Activated T-helper 2 cell treated with anti-CD3 and anti-CD28 coated beads, Interferon-gamma antibody, Interleukin-2, Interleukin-4, amounts not matched to agents 10 μg/mL and 5 μg/mL and 100 μg/mL, durations not matched to agents 14 hours and 24 hours and 36 hours (primary cell): ENCODE data around the gene RHNO1. TPM values are rescaled to one million over a fixed set of nuclear protein-coding genes. Genes with fewer than 3 reads are reported as not detected.

Experiments
- DNase-seq: peaks from one replicate; pipeline ENCODE4 v3.0.0; 2021; ENCODE audit warnings: low spot score
- H3K27ac Mint-ChIP-seq: one replicate; pipeline ENCODE4 v1.8.0; 2021; ENCODE audit warnings: mixed read lengths
- H3K27me3 Mint-ChIP-seq: one replicate; pipeline ENCODE4 v1.8.0; 2021; ENCODE audit warnings: low read depth, mixed read lengths
- H3K36me3 Mint-ChIP-seq: one replicate; pipeline ENCODE4 v1.8.0; 2021; ENCODE audit warnings: low read depth, mixed read lengths
- H3K4me1 Mint-ChIP-seq: one replicate; pipeline ENCODE4 v1.8.0; 2021; ENCODE audit warnings: low read depth, mixed read lengths
- H3K4me3 Mint-ChIP-seq: one replicate; pipeline ENCODE4 v1.8.0; 2021; ENCODE audit warnings: low read depth, mild to moderate bottlenecking, moderate library complexity, mixed read lengths
- H3K9me3 Mint-ChIP-seq: one replicate; pipeline ENCODE4 v1.8.0; 2021; ENCODE audit warnings: mixed read lengths
- intact Hi-C: fragments of 100-400 bp; cut with micrococcal nuclease; formaldehyde crosslinking; loops from one replicate; pipeline ENCODE4 v1.15.1; 2023
- total RNA-seq: library from RNA; stranded (reverse); gene quantifications from 2 replicates; pipeline ENCODE4 v1.2.3, GENCODE V29; 2022

RHNO1 gene
- total RNA-seq, 1 donor from 2014 or later, result 46.5 TPM

DNA sequence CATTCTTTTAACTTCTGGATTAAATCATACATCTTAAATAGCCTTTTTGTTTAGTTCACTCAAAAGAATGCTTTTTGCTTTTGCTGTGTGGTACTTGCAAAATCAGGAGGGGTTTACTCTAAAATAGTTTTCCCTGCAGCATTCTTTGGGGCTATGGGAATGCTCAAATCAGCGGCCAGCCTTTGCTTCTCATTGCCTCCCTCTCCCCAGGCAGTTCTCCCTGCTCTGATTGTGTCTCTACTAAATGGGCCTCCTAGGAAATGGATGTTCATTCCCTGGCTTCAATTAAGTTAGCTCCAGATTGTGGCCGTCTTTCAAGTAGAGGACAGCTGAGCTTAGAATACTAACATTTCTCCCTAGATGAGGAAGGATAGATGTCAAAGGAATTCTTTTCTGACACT is 18.0 kb downstream of the RHNO1 start:
- no peaks in the 10 kb centered on the region for H3K9me3 Mint-ChIP-seq
- no peak for DNase-seq
- H3K27me3 Mint-ChIP-seq, result no peaks in the 10 kb centered on the region
- intact Hi-C loops, result no loop called here
- peaks cover 13% of the 10 kb centered on the region for H3K4me1 Mint-ChIP-seq
- no peaks in the 10 kb centered on the region for H3K36me3 Mint-ChIP-seq
- no peak overlapping the region for H3K4me3 Mint-ChIP-seq
- no peak overlapping the region for H3K27ac Mint-ChIP-seq

DNA sequence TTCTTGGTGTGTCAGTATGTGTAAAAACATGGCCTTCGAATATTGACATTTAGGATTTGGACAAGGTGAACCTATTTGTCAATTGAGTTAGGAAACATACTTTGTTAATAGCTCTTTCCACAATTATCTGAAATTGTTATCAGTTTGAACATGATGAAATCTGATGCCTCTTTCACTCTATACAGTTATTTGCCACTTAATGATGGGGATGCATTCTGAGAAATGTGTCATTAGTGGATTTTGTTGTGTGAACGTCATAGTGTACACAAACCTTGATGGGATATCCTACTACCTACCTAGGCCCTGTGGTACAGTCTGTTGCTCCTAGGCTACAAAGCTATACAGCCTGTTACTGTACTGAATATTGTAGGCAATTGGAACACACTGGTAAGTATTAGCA is 18.5 kb downstream of the RHNO1 start:
- Mint-ChIP-seq H3K36me3 (no peaks in the 10 kb centered on the region), H3K27me3 (no peaks in the 10 kb centered on the region), H3K9me3 (no peaks in the 10 kb centered on the region), H3K27ac (no peak overlapping the region), H3K4me3 (no peak overlapping the region), H3K4me1 (peaks cover 9% of the 10 kb centered on the region)
- intact Hi-C loops, result no loop called here
- DNase-seq, result no peak

DNA sequence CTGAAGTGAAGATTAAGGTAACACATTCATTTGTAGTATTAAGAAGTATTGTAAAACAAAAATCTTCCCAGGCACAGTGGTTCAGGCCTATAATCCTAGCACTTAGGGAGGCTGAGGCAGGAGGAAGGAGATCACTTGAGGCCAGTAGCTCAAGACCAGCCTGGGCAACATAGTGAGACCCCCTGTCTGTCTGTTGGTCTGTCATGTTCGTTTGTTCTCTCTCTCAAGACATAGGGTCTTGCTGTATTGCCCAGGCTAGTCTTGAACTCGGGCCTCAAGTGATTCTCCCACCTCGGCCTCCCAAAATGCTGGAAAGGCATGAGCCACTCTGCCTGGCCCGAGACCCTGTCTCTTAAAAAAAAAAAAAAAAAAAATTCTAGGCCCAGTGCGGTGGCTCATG is 20.4 kb downstream of the RHNO1 start:
- Mint-ChIP-seq H3K36me3 (no peaks in the 10 kb centered on the region), H3K9me3 (no peaks in the 10 kb centered on the region), H3K27me3 (no peaks in the 10 kb centered on the region), H3K4me1 (peaks cover 2% of the 10 kb centered on the region), H3K27ac (no peak overlapping the region), H3K4me3 (no peak overlapping the region)
- intact Hi-C loops, result no loop called here
- DNase-seq, result no peak

DNA sequence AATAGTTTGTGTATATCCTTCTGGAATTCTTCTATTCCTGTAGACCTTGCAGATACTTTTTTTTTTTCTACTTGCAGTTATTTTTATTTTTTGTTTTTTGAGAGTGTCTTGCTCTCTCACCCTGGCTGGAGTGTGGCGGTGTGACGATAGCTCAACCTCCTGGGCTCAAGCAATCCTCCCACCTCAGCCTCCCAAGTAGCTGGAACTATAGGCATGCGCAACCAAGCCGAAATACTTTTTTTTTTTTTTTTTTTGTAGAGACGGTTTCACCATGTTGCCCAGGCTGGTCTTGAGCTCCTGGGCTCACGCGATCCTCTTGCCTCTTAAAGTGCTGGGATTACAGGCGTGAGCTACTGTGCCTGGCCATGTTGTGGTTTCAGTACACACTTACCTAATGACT is 23.6 kb downstream of the RHNO1 start:
- Mint-ChIP-seq H3K27ac (no peak overlapping the region), H3K36me3 (no peaks in the 10 kb centered on the region), H3K9me3 (no peaks in the 10 kb centered on the region), H3K4me1 (peaks cover under 1% of the 10 kb centered on the region), H3K4me3 (no peak overlapping the region), H3K27me3 (no peaks in the 10 kb centered on the region)
- no peak for DNase-seq
- intact Hi-C loops, result no loop called here

DNA sequence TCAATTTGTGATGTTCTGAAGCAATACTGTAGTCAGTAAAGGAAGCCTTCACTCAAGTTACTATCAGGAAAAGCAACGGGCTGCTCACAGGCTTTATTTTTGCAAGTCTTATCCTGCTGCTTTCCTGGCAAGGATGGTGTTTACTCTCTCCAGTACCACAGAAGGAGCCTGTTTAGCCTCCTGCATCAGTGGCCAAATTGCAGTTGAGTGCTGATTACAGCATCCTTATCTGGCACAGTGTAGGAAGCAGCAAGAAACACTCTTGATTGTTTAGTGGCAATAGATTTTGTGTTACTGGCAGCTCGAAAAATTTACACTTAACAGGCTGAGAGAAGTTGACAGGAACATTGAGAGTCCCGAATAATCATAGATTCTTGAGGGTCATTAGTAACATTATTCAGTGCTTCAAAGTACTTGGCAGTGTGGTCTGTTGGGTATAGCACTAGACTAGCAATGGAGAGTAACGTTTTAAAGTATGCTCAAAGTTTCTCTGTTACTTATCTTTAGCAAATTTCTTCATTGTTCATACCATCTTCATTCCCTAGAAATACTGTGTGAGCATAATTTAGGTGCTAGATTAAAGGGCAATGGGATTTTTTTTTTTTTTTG is 25.4 kb downstream of the RHNO1 start:
- Mint-ChIP-seq H3K27ac (no peak overlapping the region), H3K9me3 (no peaks in the 10 kb centered on the region), H3K4me3 (no peak overlapping the region), H3K27me3 (no peaks in the 10 kb centered on the region), H3K4me1 (no peaks in the 10 kb centered on the region), H3K36me3 (no peaks in the 10 kb centered on the region)
- DNase-seq, result no peak
- intact Hi-C loops, result no loop called here

DNA sequence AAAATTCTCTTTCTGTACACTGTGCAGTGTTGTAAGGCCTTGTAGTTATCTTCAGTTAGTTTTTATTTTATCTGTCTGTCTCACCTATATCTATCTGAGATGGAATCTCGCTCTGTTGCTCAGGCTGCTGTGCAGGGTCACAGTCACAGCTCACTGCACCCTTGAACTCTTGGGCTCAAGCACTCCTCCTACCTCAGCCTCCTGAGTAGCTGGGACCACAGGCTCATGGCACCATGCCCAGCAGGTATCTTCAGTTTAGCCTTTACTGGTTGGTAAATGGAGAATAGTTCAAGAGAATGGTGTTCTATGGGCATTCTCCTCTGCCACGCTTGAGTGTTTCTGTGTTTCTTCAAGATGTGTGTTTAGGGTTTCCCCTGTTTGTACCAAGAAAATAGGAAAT is 27.2 kb downstream of the RHNO1 start:
- Mint-ChIP-seq H3K4me3 (no peak overlapping the region), H3K9me3 (no peaks in the 10 kb centered on the region), H3K27ac (no peak overlapping the region), H3K27me3 (no peaks in the 10 kb centered on the region), H3K36me3 (no peaks in the 10 kb centered on the region), H3K4me1 (no peaks in the 10 kb centered on the region)
- intact Hi-C loops, result no loop called here
- no peak for DNase-seq

DNA sequence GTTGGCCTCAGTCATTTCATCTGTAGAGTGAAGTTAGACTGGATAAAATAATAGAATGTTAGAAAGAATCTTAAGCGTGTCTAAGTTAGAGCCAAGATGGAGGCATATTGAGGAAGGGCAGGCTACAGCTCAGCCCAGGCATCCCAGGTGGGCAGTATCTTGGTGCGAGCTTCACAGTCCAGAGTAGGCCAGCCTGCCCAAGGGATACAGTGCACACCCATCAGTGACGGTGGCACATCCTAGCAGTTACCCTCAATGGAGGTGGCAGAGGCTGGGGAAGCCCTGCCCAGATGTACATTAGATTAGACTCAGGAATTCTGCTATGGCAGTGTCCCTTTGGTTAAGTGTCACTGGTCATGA is 35.2 kb downstream of the RHNO1 start:
- Mint-ChIP-seq H3K4me3 (no peak overlapping the region), H3K9me3 (no peaks in the 10 kb centered on the region), H3K27me3 (no peaks in the 10 kb centered on the region), H3K27ac (no peak overlapping the region), H3K4me1 (no peaks in the 10 kb centered on the region), H3K36me3 (no peaks in the 10 kb centered on the region)
- intact Hi-C loops, result no loop called here
- DNase-seq, result no peak

DNA sequence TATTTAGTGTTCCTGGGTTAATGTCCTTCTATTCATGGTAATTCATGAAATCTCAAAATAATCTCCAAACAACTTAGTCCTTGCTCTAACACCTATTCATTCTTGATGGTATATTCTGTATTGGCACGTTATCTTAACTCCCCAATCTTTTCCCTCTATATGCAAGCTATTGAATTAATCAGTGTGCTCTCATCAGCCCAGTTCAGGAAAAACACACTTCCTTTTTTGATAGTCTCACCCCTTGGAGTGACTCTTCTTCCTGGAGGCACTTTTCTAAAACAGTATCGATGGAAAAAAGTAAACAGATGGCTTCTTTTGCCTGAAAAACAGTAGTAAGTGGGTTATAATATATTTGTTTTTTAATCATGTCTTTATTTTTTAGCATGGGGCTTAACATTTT is 42.2 kb downstream of the RHNO1 start:
- H3K4me3 Mint-ChIP-seq, result no peak overlapping the region
- no peaks in the 10 kb centered on the region for H3K27me3 Mint-ChIP-seq
- H3K27ac Mint-ChIP-seq, result no peak overlapping the region
- DNase-seq, result no peak
- no peaks in the 10 kb centered on the region for H3K4me1 Mint-ChIP-seq
- intact Hi-C loops, result no loop called here
- H3K9me3 Mint-ChIP-seq, result no peaks in the 10 kb centered on the region
- H3K36me3 Mint-ChIP-seq, result no peaks in the 10 kb centered on the region

DNA sequence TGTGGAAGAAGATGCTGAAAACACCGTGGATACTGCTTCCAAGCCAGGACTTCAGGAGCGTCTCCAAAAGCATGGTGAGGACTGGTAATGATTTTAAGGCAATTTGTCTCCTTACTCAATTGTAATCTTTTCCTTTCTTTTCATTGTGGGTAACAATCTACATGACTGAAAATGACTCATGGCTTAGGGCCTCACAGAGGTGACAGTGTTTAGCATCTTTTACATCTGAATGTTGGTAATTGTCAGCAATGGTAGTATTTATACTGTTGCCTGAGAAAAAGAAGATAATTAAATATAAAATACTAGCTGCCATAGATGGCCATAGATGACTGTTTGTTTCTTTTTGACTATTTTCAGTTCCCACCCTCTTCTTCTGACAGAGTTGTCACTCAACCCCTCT is 45.3 kb downstream of the RHNO1 start:
- intact Hi-C loops, result no loop called here
- Mint-ChIP-seq H3K27ac (no peak overlapping the region), H3K4me3 (no peak overlapping the region), H3K4me1 (peaks cover 4% of the 10 kb centered on the region), H3K27me3 (no peaks in the 10 kb centered on the region), H3K36me3 (no peaks in the 10 kb centered on the region), H3K9me3 (no peaks in the 10 kb centered on the region)
- DNase-seq, result no peak

DNA sequence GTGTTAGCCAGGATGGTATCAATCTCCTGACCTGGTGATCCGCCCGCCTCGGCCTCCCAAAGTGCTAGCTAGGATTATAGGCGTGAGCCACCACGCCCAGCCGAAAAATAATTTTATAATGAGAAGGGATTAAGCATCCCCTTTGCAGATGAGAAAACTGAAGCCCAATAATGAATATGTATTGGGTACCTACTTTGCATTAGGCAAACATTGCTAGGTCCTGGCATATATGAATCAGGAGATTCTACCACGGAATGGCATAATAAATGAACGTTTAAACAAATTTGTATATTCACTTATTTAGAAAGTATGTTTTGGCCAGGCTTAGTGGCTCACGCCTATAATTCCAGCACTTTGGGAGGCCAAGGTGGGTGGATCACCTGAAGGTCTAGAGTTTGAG is 46.0 kb downstream of the RHNO1 start:
- Mint-ChIP-seq H3K27me3 (no peaks in the 10 kb centered on the region), H3K36me3 (no peaks in the 10 kb centered on the region), H3K4me3 (no peak overlapping the region), H3K4me1 (peaks cover 4% of the 10 kb centered on the region), H3K9me3 (no peaks in the 10 kb centered on the region), H3K27ac (no peak overlapping the region)
- DNase-seq, result no peak
- intact Hi-C loops, result no loop called here

DNA sequence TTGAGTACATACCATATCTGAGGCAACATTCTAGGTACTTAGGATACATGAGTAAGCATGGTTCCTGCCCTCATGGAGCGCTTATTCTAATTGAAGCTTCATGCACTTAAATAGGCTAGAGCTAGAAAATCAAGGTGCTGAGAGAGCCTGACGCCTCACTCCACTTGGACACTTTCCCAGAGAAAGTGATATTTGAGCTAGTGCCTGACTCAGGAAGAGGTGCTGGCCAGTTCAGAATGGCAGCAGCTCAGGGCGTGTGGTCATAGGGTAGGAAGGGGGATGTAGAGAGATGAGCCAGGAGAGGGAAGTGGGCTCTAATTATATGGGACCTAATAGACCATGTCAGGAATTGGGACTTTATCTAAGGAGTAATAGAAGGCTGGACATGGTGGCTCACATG is 47.0 kb downstream of the RHNO1 start:
- intact Hi-C loops, result no loop called here
- peaks cover 4% of the 10 kb centered on the region for H3K4me1 Mint-ChIP-seq
- no peaks in the 10 kb centered on the region for H3K27me3 Mint-ChIP-seq
- no peak overlapping the region for H3K27ac Mint-ChIP-seq
- H3K36me3 Mint-ChIP-seq, result no peaks in the 10 kb centered on the region
- no peaks in the 10 kb centered on the region for H3K9me3 Mint-ChIP-seq
- no peak overlapping the region for H3K4me3 Mint-ChIP-seq
- no peak for DNase-seq

DNA sequence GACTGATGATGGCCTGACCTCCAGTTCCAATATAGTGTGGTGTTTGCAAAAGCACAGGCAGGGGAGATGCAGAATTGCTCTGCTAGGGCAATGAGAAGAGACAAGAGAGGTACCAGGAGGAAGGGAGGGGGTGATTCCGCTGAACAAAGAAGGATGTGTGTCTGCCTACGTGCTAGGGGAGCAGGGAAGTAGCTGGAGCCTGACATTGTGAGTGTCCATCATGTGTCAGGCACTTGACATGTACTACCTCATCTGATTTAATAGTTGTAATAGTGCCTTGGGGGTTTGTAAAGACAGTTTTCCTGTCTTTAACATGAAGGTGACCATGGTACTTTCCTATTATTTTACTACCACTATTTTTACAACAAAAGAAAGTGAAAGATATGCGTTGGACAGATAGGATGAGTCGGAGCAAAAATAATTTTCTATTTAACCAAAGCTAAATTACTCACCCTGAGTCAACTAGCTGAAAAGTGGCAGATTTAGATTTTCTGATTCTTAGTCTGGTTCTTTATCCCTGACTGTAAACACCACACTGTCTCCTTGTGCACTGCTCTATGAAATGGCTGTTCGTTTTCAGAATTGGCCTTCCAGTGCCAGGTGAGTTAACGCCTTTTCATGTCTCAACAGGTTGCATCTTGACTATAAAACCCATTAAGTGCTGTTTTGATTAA is 48.4 kb downstream of the RHNO1 start:
- Mint-ChIP-seq H3K27me3 (no peaks in the 10 kb centered on the region), H3K27ac (no peak overlapping the region), H3K36me3 (no peaks in the 10 kb centered on the region), H3K4me1 (peaks cover 4% of the 10 kb centered on the region), H3K4me3 (no peak overlapping the region), H3K9me3 (no peaks in the 10 kb centered on the region)
- no peak for DNase-seq
- intact Hi-C loops, result no loop called here

DNA sequence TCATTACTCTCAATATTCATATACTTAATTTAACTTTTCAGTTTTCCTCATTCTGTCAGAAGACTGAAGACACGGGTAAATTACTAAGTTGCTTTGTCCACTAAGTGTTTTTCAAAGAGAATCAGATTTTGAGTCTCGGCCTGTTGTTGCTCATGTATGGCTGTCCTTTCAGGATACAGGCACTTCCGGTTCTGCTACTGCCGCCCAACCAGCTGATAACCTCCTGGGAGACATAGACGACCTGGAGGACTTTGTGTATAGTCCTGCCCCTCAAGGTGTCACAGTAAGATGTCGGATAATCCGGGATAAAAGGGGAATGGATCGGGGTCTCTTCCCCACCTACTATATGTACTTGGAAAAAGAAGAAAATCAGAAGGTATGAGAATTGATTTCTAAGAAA is 53.8 kb downstream of the RHNO1 start:
- H3K4me1 Mint-ChIP-seq, result no peaks in the 10 kb centered on the region
- peaks cover 3% of the 10 kb centered on the region for H3K36me3 Mint-ChIP-seq
- H3K27me3 Mint-ChIP-seq, result no peaks in the 10 kb centered on the region
- H3K9me3 Mint-ChIP-seq, result no peaks in the 10 kb centered on the region
- no peak overlapping the region for H3K27ac Mint-ChIP-seq
- no peak for DNase-seq
- H3K4me3 Mint-ChIP-seq, result no peak overlapping the region
- intact Hi-C loops, result no loop called here

DNA sequence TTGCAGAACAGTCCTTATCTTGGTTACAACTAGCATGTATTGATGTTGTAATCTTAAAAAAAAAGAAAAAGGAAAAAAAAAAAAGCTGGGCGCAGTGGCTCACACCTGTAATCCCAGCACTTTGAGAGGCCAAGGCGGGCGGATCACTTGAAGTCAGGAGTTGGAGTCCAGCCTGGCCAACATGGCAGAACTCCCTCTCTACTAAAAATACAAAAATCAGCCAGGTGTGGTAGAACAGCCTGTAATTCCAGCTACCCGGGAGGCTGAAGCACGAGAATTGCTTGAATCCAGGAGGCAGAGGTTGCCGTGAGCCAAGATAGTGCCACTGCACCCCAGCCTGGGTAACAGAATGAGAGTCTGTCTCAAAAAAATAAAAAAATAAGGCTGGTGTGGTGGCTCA is 56.6 kb downstream of the RHNO1 start:
- intact Hi-C loops, result no loop called here
- Mint-ChIP-seq H3K36me3 (peaks cover 3% of the 10 kb centered on the region), H3K4me3 (no peak overlapping the region), H3K27ac (no peak overlapping the region), H3K4me1 (no peaks in the 10 kb centered on the region), H3K27me3 (no peaks in the 10 kb centered on the region), H3K9me3 (no peaks in the 10 kb centered on the region)
- DNase-seq, result no peak
